Chondrocyte (in vitro differentiated cells): ENCODE data around the gene BTBD19. TPM values are rescaled to one million over a fixed set of nuclear protein-coding genes. Genes with fewer than 3 reads are reported as not detected.

ENCODE experiments used
- DNase-seq: peaks from one replicate; pipeline ENCODE4 v3.0.0; 2021; ENCODE audit warnings: mixed read lengths, low spot score
- H3K27ac Mint-ChIP-seq: one replicate; pipeline ENCODE4 v1.8.0; 2021; ENCODE audit warnings: mild to moderate bottlenecking, moderate library complexity, mixed read lengths; ENCODE audit not compliant: unreplicated experiment
- H3K27me3 Mint-ChIP-seq: 2 replicates; pipeline ENCODE4 v1.8.0; 2021; ENCODE audit warnings: low read depth, mixed read lengths
- H3K36me3 Mint-ChIP-seq: 2 replicates; pipeline ENCODE4 v1.8.0; 2021; ENCODE audit warnings: low read depth, mixed read lengths
- H3K4me1 Mint-ChIP-seq: 2 replicates; pipeline ENCODE4 v1.8.0; 2021; ENCODE audit warnings: low read depth, mild to moderate bottlenecking, mixed read lengths
- H3K4me3 Mint-ChIP-seq: one replicate; pipeline ENCODE4 v1.8.0; 2021; ENCODE audit warnings: mild to moderate bottlenecking, moderate library complexity, mixed read lengths; ENCODE audit not compliant: unreplicated experiment
- H3K9me3 Mint-ChIP-seq: 2 replicates; pipeline ENCODE4 v1.8.0; 2021; ENCODE audit warnings: low read depth, mixed read lengths
- CTCF ChIP-seq: fragments of 200-600 bp; sonication (generic); IDR thresholded peaks from 2 replicates; pipeline ENCODE4 v1.5.0; 2021; ENCODE audit warnings: antibody characterized with exemption, mild to moderate bottlenecking, moderate library complexity
- total RNA-seq: library from RNA; stranded (reverse); gene quantifications from 3 replicates; pipeline ENCODE4 v1.2.1, GENCODE V29; 2021

The BTBD19 gene
- total RNA-seq, 1 donor from 2014 or later, result 44.1 TPM

GRCh38 chr1:44786138-44786840, 22.0 kb upstream of the BTBD19 start:
- peak; percentile 99 for TF ChIP-seq CTCF
- Mint-ChIP-seq H3K36me3 (peaks cover 3% of the 10 kb centered on the region), H3K27ac (no peak overlapping the region), H3K4me1 (peaks cover 22% of the 10 kb centered on the region), H3K27me3 (no peaks in the 10 kb centered on the region), H3K9me3 (no peaks in the 10 kb centered on the region), H3K4me3 (peak overlapping the region; percentile 40)
- DNase-seq, result peak; percentile 81

GRCh38 chr1:44786841-44787426, 21.4 kb upstream of the BTBD19 start:
- Mint-ChIP-seq H3K27ac (no peak overlapping the region), H3K9me3 (no peaks in the 10 kb centered on the region), H3K4me3 (peak overlapping the region; percentile 40), H3K27me3 (no peaks in the 10 kb centered on the region), H3K4me1 (peaks cover 22% of the 10 kb centered on the region), H3K36me3 (no peaks in the 10 kb centered on the region)
- DNase-seq, result peak; percentile 53
- TF ChIP-seq CTCF, result no peak

GRCh38 chr1:44787506-44787905, 20.8 kb upstream of the BTBD19 start:
- Mint-ChIP-seq H3K27ac (no peak overlapping the region), H3K27me3 (no peaks in the 10 kb centered on the region), H3K36me3 (no peaks in the 10 kb centered on the region), H3K9me3 (no peaks in the 10 kb centered on the region), H3K4me3 (no peak overlapping the region), H3K4me1 (peaks cover 22% of the 10 kb centered on the region)
- DNase-seq, result peak; percentile 52
- no peak for TF ChIP-seq CTCF

GRCh38 chr1:44788120-44788860, 20.0 kb upstream of the BTBD19 start, which contains the start of gene BEST4:
Gene BEST4 (minus strand): TSS chr1:44788170. CDS start chr1:44787705, 465 bp downstream.
- no peak for TF ChIP-seq CTCF
- no peaks in the 10 kb centered on the region for H3K9me3 Mint-ChIP-seq
- no peak within 1 kb of the TSS for H3K27ac Mint-ChIP-seq
- H3K27me3 Mint-ChIP-seq, result no peaks in the 10 kb centered on the region
- H3K36me3 Mint-ChIP-seq, result no peaks in the 10 kb centered on the region
- H3K4me1 Mint-ChIP-seq, result peaks cover 21% of the 10 kb centered on the region
- DNase-seq, result peak; percentile 66
- no peak within 1 kb of the TSS for H3K4me3 Mint-ChIP-seq

GRCh38 chr1:44790968-44791801, 17.1 kb upstream of the BTBD19 start:
- no peaks in the 10 kb centered on the region for H3K36me3 Mint-ChIP-seq
- no peaks in the 10 kb centered on the region for H3K9me3 Mint-ChIP-seq
- H3K4me3 Mint-ChIP-seq, result no peak overlapping the region
- peaks cover 9% of the 10 kb centered on the region for H3K4me1 Mint-ChIP-seq
- TF ChIP-seq CTCF, result no peak
- DNase-seq, result peak; percentile 71
- no peaks in the 10 kb centered on the region for H3K27me3 Mint-ChIP-seq
- H3K27ac Mint-ChIP-seq, result no peak overlapping the region
